ENCODE data around the gene VWA7.

GRCh38 chr6:31813465-31813849, 36.3 kb upstream of the VWA7 start:
- TF ChIP-seq POLR2A (IDR thresholded peaks at IDR 0.05; ENCODE audit: low read length), result no peak
- no peak for TF ChIP-seq GATA1 (IDR thresholded peaks at IDR 0.05; ENCODE audit: low read depth, low read length)

All from erythroblast (primary cell).